Thyroid gland (tissue), 4 donors: Measurements from ENCODE around the gene MPI.

Experiments used
- POLR2A ChIP-seq, 2 donors: fragments of 450-650 bp; IDR thresholded peaks; one replicate each; pipeline ENCODE4 v1.6.1; 2017; ENCODE audit warnings: antibody characterized with exemption in 2 of 2, mild to moderate bottlenecking in 2 of 2, moderate library complexity in 1 of 2
- TF ChIP-seq, protein P1 (sequence below), 6 experiments: fragments of 200-600 bp in 3 of 6; fragments of 450-650 bp in 3 of 6; sonication (generic) in 3 of 6; IDR thresholded peaks; one replicate each; pipeline ENCODE4 v1.5.1; 2016 to 2019; ENCODE audit warnings: antibody characterized with exemption in 6 of 6, mild to moderate bottlenecking in 2 of 6, inconsistent platforms in 1 of 6, moderate library complexity in 1 of 6

DNA sequence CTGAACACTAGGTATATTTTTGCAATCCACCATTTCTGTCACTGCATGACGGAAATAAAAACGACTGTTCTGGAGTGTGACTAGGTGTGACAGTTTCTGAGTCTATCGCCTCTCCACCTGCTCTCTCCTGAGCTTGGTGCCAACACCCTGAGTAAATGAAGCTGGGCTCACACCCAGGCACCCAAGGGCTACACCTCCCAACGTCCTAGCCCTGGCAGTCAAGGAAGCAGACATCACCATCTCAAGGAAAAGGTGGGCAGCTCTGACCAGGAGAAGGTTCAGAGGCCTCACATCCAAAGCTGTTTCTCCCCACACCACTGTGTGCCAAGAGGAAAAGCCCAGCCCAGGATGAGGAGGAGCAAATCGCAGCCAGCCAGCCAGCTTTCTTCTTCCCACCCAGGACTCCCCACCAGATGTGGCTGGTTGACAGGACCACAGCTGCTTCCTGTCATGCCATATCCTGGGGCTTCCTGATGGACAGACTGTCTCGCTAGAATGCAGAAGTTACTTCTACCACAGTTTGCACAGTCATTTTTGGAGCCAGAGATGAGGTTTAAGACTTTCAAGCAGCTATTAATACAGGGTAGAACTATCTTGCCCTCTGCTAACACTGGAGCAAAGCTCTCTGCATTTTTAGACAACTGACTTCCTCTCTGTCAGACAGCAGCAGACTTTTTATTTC is 20.0 kb upstream of the MPI start:
- TF ChIP-seq, protein P1, sequence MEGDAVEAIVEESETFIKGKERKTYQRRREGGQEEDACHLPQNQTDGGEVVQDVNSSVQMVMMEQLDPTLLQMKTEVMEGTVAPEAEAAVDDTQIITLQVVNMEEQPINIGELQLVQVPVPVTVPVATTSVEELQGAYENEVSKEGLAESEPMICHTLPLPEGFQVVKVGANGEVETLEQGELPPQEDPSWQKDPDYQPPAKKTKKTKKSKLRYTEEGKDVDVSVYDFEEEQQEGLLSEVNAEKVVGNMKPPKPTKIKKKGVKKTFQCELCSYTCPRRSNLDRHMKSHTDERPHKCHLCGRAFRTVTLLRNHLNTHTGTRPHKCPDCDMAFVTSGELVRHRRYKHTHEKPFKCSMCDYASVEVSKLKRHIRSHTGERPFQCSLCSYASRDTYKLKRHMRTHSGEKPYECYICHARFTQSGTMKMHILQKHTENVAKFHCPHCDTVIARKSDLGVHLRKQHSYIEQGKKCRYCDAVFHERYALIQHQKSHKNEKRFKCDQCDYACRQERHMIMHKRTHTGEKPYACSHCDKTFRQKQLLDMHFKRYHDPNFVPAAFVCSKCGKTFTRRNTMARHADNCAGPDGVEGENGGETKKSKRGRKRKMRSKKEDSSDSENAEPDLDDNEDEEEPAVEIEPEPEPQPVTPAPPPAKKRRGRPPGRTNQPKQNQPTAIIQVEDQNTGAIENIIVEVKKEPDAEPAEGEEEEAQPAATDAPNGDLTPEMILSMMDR (IDR thresholded peaks at IDR 0.05): no peak
- TF ChIP-seq POLR2A (IDR thresholded peaks at IDR 0.05): no peak
